Keratinocyte (primary cell): ENCODE data around the gene ANGPTL2. TPM values are rescaled to one million over a fixed set of nuclear protein-coding genes. Genes with fewer than 3 reads are reported as not detected.

Experiments
- DNase-seq: peaks from one replicate; pipeline ENCODE4 v3.0.0-alpha.2; 2011; ENCODE audit warnings: low read depth, missing footprints, low spot score
- FAIRE-seq: peaks from 2 replicates; lab custom pipeline; 2011; peaks lifted over from hg19 to GRCh38; lab: Jason Lieb, UNC
- H2AFZ ChIP-seq: 2 replicates; pipeline ENCODE4 v1.6.0; 2012; ENCODE audit warnings: low read length, control low read depth, inconsistent platforms; ENCODE audit not compliant: control insufficient read depth
- H3K27ac ChIP-seq: 2 replicates; pipeline ENCODE4 v1.5.1; 2011; ENCODE audit warnings: low read length; ENCODE audit not compliant: control insufficient read depth, insufficient read depth
- H3K27me3 ChIP-seq: 3 replicates; pipeline ENCODE4 v1.6.0; 2011; ENCODE audit warnings: low read length; ENCODE audit not compliant: control insufficient read depth, insufficient read depth; ENCODE audit errors: extremely low read depth
- H3K36me3 ChIP-seq, 2 experiments: 2 replicates in 1 of 2; 3 replicates in 1 of 2; pipeline ENCODE4 v1.5.1; 2011; ENCODE audit warnings: low read length in 2 of 2, mild to moderate bottlenecking in 1 of 2; ENCODE audit not compliant: control insufficient read depth in 2 of 2, insufficient read depth in 2 of 2; ENCODE audit errors: extremely low read depth in 1 of 2
- H3K4me1 ChIP-seq: 3 replicates; pipeline ENCODE4 v1.5.1; 2011; ENCODE audit warnings: low read length; ENCODE audit not compliant: control insufficient read depth, insufficient read depth; ENCODE audit errors: extremely low read depth
- H3K4me2 ChIP-seq: 3 replicates; pipeline ENCODE4 v1.6.0; 2011; ENCODE audit warnings: low read depth, low read length; ENCODE audit not compliant: control insufficient read depth, insufficient read depth; ENCODE audit errors: extremely low read depth
- H3K4me3 ChIP-seq, 3 experiments: fragments of 200-600 bp in 1 of 3; sonication (generic) in 1 of 3; 2 replicates in 2 of 3; 3 replicates in 1 of 3; pipeline ENCODE4 v1.5.1; 2011 to 2016; ENCODE audit warnings: low read length in 3 of 3, mild to moderate bottlenecking in 3 of 3, control low read depth in 2 of 3, inconsistent platforms in 1 of 3, low read depth in 1 of 3, mixed read lengths in 1 of 3, mixed run types in 1 of 3, moderate library complexity in 1 of 3; ENCODE audit not compliant: control insufficient read depth in 2 of 3, insufficient read depth in 2 of 3; ENCODE audit errors: extremely low read depth in 1 of 3
- H3K79me2 ChIP-seq: 2 replicates; pipeline ENCODE4 v1.6.0; 2012; ENCODE audit warnings: low read length; ENCODE audit not compliant: control insufficient read depth, insufficient read depth
- H3K9ac ChIP-seq: 3 replicates; pipeline ENCODE4 v1.6.0; 2011; ENCODE audit warnings: low read length; ENCODE audit not compliant: control insufficient read depth, insufficient read depth; ENCODE audit errors: extremely low read depth
- H3K9me1 ChIP-seq: 3 replicates; pipeline ENCODE4 v1.6.0; 2011; ENCODE audit warnings: low read length; ENCODE audit not compliant: control insufficient read depth, insufficient read depth; ENCODE audit errors: extremely low read depth
- H3K9me3 ChIP-seq: 2 replicates; pipeline ENCODE4 v1.5.1; 2012; ENCODE audit warnings: low read depth, low read length; ENCODE audit not compliant: control insufficient read depth
- H4K20me1 ChIP-seq: 3 replicates; pipeline ENCODE4 v1.6.0; 2011; ENCODE audit warnings: low read length; ENCODE audit not compliant: control insufficient read depth, insufficient read depth; ENCODE audit errors: extremely low read depth
- CTCF ChIP-seq, 3 experiments: IDR thresholded peaks in 1 of 3; conservative IDR thresholded peaks in 1 of 3; optimal IDR thresholded peaks in 1 of 3; 2 replicates in 2 of 3; 3 replicates in 1 of 3; pipeline versions ENCODE3 to v1.5.1; 2011; ENCODE audit warnings: low read length in 3 of 3, mild to moderate bottlenecking in 3 of 3, moderate library complexity in 2 of 3, control low read depth in 1 of 3, inconsistent platforms in 1 of 3; ENCODE audit not compliant: insufficient read depth in 2 of 3; ENCODE audit errors: extremely low read depth in 1 of 3
- EZH2 ChIP-seq: IDR thresholded peaks from one replicate; pipeline ENCODE4 v1.6.1; 2012; ENCODE audit warnings: inconsistent platforms, mild to moderate bottlenecking, low read length, moderate library complexity
- dilution Hi-C: fragments of 300-500 bp; cut with MboI; formaldehyde crosslinking; loops from one replicate; pipeline ENCODE4 v1.7.0; 2020; ENCODE audit warnings: low sequenced_read_pairs; ENCODE audit not compliant: extremely low pct_ligation_motif_present
- polyA plus RNA-seq, 5 experiments: library from polyadenylated mRNA; depleted of rRNA in 3 of 5; stranded (reverse) in 3 of 5; stranded (forward) in 1 of 5; unstranded in 1 of 5; fragments of >200 nt; gene quantifications; 1 replicate in 1 of 5; 2 replicates in 3 of 5; 3 replicates in 1 of 5; pipeline versions ENCODE4 v1.2.1 to v1.2.3, GENCODE V29; 2011 to 2012; ENCODE audit warnings: missing spikeins in 2 of 5, low read depth in 1 of 5, low replicate concordance in 1 of 5

Gene ANGPTL2
- polyA plus RNA-seq, 1 donor (not counting 4 experiments of a cell fraction or from before 2014, with no cell fraction given), result 0.18 TPM

- FAIRE-seq (no peak), DNase-seq (no peak)
- no peaks in the 10 kb centered on the region for H4K20me1 ChIP-seq
- TF ChIP-seq CTCF (optimal IDR thresholded peaks at IDR 0.05 in 1 of 3, IDR thresholded peaks at IDR 0.05 in 1 of 3, conservative IDR thresholded peaks at IDR 0.05 in 1 of 3; ENCODE audit: extremely low read depth in 1 of 3, insufficient read depth in 2 of 3, low read length in 3 of 3), result no peak
- no peak for TF ChIP-seq EZH2
- no peak overlapping the region for H3K27ac ChIP-seq
- no peak overlapping the region for H3K9ac ChIP-seq
- no peaks in the 10 kb centered on the region for H3K9me3 ChIP-seq
- no peak overlapping the region for H3K4me3 ChIP-seq
- H3K4me1 ChIP-seq, result peaks cover 4% of the 10 kb centered on the region
- H3K36me3 ChIP-seq, result no peaks in the 10 kb centered on the region
- H2AFZ ChIP-seq, result no peak overlapping the region
- H3K4me2 ChIP-seq, result no peak overlapping the region
- no peaks in the 10 kb centered on the region for H3K79me2 ChIP-seq
- peaks cover 3% of the 10 kb centered on the region for H3K27me3 ChIP-seq
- H3K9me1 ChIP-seq, result no peaks in the 10 kb centered on the region
- dilution Hi-C loops, result no loop called here
Observed at GRCh38 chr9:127142931-127143464, 20.6 kb upstream of the ANGPTL2 start.

- H3K4me2 ChIP-seq, result no peak overlapping the region
- no peaks in the 10 kb centered on the region for H4K20me1 ChIP-seq
- FAIRE-seq (no peak), DNase-seq (no peak)
- H3K79me2 ChIP-seq, result no peaks in the 10 kb centered on the region
- no peak overlapping the region for H3K9ac ChIP-seq
- TF ChIP-seq EZH2, result no peak
- TF ChIP-seq CTCF (optimal IDR thresholded peaks at IDR 0.05 in 1 of 3, IDR thresholded peaks at IDR 0.05 in 1 of 3, conservative IDR thresholded peaks at IDR 0.05 in 1 of 3; ENCODE audit: extremely low read depth in 1 of 3, insufficient read depth in 2 of 3, low read length in 3 of 3), result no peak
- dilution Hi-C loops, result no loop called here
- no peak overlapping the region for H2AFZ ChIP-seq
- no peaks in the 10 kb centered on the region for H3K9me1 ChIP-seq
- no peaks in the 10 kb centered on the region for H3K36me3 ChIP-seq
- H3K27me3 ChIP-seq, result peaks cover 5% of the 10 kb centered on the region
- no peak overlapping the region for H3K27ac ChIP-seq
- no peaks in the 10 kb centered on the region for H3K9me3 ChIP-seq
- peaks cover 4% of the 10 kb centered on the region for H3K4me1 ChIP-seq
- H3K4me3 ChIP-seq, result no peak overlapping the region
Observed at GRCh38 chr9:127142291-127142690, 19.9 kb upstream of the ANGPTL2 start.
